ENCODE measurements around the gene MT1A. TPM values are rescaled to one million over a fixed set of nuclear protein-coding genes. Genes with fewer than 3 reads are reported as not detected.

Gene MT1A
- total RNA-seq, 1 experiment from 2014 or later, result 2.8 TPM

Other genes starting within 250 kb of the MT1A start
- gene AMFR, start 213.1 kb upstream of the MT1A start, total RNA-seq (2021), result 31.2 to 34.5 TPM (median 31.7 TPM) in 3 replicates
- gene NUDT21, start 187.3 kb upstream of the MT1A start, total RNA-seq (2021), result 247 to 263 TPM (median 259 TPM) in 3 replicates
- 50.5 to 52.2 TPM (median 50.7 TPM) in 3 replicates for gene OGFOD1, start 187.1 kb upstream of the MT1A start, total RNA-seq (2021)
- 19.1 to 25.7 TPM (median 24.1 TPM) in 3 replicates for gene BBS2, start 118.6 kb upstream of the MT1A start, total RNA-seq (2021)
- not detected in 3 replicates for gene MT4, start 73.6 kb upstream of the MT1A start, total RNA-seq (2021)
- 0.71 to 1.2 TPM (median 0.77 TPM) in 3 replicates for gene MT3, start 49.1 kb upstream of the MT1A start, total RNA-seq (2021)
- 139 to 173 TPM (median 149 TPM) in 3 replicates for gene MT2A, start 30.1 kb upstream of the MT1A start, total RNA-seq (2021)
- gene MT1E, start 12.9 kb upstream of the MT1A start, total RNA-seq (2021), result 92.7 to 114 TPM (median 103 TPM) in 3 replicates
- 4.5 to 4.8 TPM (median 4.7 TPM) in 3 replicates for gene MT1M, start 6.0 kb upstream of the MT1A start, total RNA-seq (2021)
- not detected in 3 replicates for gene MT1B, start 13.2 kb downstream of the MT1A start, total RNA-seq (2021)
- gene MT1F, start 19.3 kb downstream of the MT1A start, total RNA-seq (2021), result 50.6 to 60.2 TPM (median 58.2 TPM) in 3 replicates
- gene MT1G, start 29.4 kb downstream of the MT1A start, total RNA-seq (2021), result 326 to 361 TPM (median 333 TPM) in 3 replicates
- 122 to 164 TPM (median 159 TPM) in 3 replicates for gene MT1H, start 31.1 kb downstream of the MT1A start, total RNA-seq (2021)
- 328 to 466 TPM (median 465 TPM) in 3 replicates for gene MT1X, start 43.8 kb downstream of the MT1A start, total RNA-seq (2021)
- gene NUP93, start 91.5 kb downstream of the MT1A start, total RNA-seq (2021), result 167 to 185 TPM (median 175 TPM) in 3 replicates
- 0.05 to 0.09 TPM in 2 of 3 replicates, not detected in the other for gene SLC12A3, start 226.5 kb downstream of the MT1A start, total RNA-seq (2021)